Tibial nerve (tissue), 4 donors: ENCODE results near the gene HDAC11. TPM values are rescaled to one million over a fixed set of nuclear protein-coding genes. Genes with fewer than 3 reads are reported as not detected.

Source experiments
- DNase-seq, 2 donors: peaks; one replicate each; pipeline ENCODE4 v3.0.0-alpha.2; 2019; ENCODE audit warnings: low spot score in 2 of 2
- H3K27ac ChIP-seq, 4 donors: fragments of 200-600 bp; sonication (generic) in 3 of 4; one replicate each; pipeline ENCODE4 v1.5.1; 2017 to 2019; ENCODE audit warnings: mild to moderate bottlenecking in 1 of 4
- H3K27me3 ChIP-seq, 2 donors: fragments of 200-600 bp; sonication (generic) in 1 of 2; one replicate each; pipeline versions ENCODE4 v1.5.1 to v1.6.0; 2017 to 2019
- H3K36me3 ChIP-seq, 3 donors: fragments of 200-600 bp; sonication (generic); one replicate each; pipeline ENCODE4 v1.5.1; 2018 to 2019
- H3K4me1 ChIP-seq, 4 donors: fragments of 200-600 bp; sonication (generic) in 3 of 4; one replicate each; pipeline ENCODE4 v1.5.1; 2017 to 2019
- H3K4me3 ChIP-seq, 4 donors: fragments of 200-600 bp; sonication (generic) in 3 of 4; one replicate each; pipeline ENCODE4 v1.5.1; 2017 to 2019; ENCODE audit warnings: mild to moderate bottlenecking in 1 of 4, moderate library complexity in 1 of 4
- H3K9me3 ChIP-seq, 4 donors: fragments of 200-600 bp; sonication (generic) in 3 of 4; one replicate each; pipeline ENCODE4 v1.5.1; 2017 to 2019
- EP300 ChIP-seq, 2 donors: sonication (generic); formaldehyde crosslinking; IDR thresholded peaks; one replicate each; pipeline ENCODE4 v1.6.1; 2017; ENCODE audit warnings: antibody characterized with exemption in 2 of 2, mild to moderate bottlenecking in 1 of 2
- POLR2A ChIP-seq, 2 donors: fragments of 450-650 bp; IDR thresholded peaks; one replicate each; pipeline ENCODE4 v1.6.1; 2017; ENCODE audit warnings: antibody characterized with exemption in 2 of 2, mild to moderate bottlenecking in 2 of 2, moderate library complexity in 2 of 2
- WGBS, 2 donors: methylation state at CpG; one replicate each; pipeline ENCODE4 v1.1.5; 2018; 5-methylcytosine and 5-hydroxymethylcytosine counted together
- total RNA-seq, 4 donors: library from RNA; depleted of rRNA; stranded (reverse); fragments of >200 nt; gene quantifications; one replicate each; pipeline ENCODE4 v1.1.0, GENCODE V29; 2016
- TF ChIP-seq, protein P1 (sequence below), 5 experiments: fragments of 200-600 bp in 3 of 5; fragments of 450-650 bp in 2 of 5; sonication (generic) in 3 of 5; IDR thresholded peaks; one replicate each; pipeline ENCODE4 v1.5.1; 2016 to 2019; ENCODE audit warnings: antibody characterized with exemption in 5 of 5, mild to moderate bottlenecking in 3 of 5, moderate library complexity in 2 of 5

Gene HDAC11
- total RNA-seq, 4 donors from 2014 or later, result 20.9 to 25.1 (median 23.9) TPM

DNA sequence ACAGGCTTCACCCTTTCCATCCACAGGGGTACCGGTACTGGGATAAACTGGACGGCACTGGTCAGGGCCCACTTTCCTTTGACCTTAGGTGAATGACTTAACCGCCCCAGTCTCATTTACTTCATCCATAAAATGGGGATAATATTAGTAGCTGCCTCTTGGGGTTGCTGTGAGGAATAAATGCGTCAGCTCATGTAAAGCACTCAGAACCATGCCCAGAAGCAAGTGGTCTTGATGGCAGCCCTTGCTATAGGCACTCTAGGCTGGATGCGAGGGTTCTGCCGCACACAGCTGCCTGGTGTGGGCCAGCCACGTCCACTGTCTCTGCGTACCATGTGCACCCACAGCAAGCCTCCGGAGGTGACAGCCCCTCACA, 36.6 kb downstream of the HDAC11 start:
- WGBS, 2 donors, result 82 to 83% methylated on average over 8 to 9 of the region's 9 CpGs
- no peaks in the 10 kb centered on the region for H3K36me3 ChIP-seq
- H3K4me1 ChIP-seq, result peaks cover 0 to 71% (median 22%) of the 10 kb centered on the region in 4 donors
- DNase-seq, result no peak
- peak overlapping the region in 3 of 4 donors; percentile 35 to 86 (median 78) for H3K27ac ChIP-seq
- no peaks in the 10 kb centered on the region for H3K27me3 ChIP-seq
- H3K4me3 ChIP-seq, result no peak overlapping the region
- H3K9me3 ChIP-seq, result no peaks in the 10 kb centered on the region
- TF ChIP-seq POLR2A (IDR thresholded peaks at IDR 0.05) (no peak), EP300 (IDR thresholded peaks at IDR 0.05) (no peak)
- TF ChIP-seq, protein P1, sequence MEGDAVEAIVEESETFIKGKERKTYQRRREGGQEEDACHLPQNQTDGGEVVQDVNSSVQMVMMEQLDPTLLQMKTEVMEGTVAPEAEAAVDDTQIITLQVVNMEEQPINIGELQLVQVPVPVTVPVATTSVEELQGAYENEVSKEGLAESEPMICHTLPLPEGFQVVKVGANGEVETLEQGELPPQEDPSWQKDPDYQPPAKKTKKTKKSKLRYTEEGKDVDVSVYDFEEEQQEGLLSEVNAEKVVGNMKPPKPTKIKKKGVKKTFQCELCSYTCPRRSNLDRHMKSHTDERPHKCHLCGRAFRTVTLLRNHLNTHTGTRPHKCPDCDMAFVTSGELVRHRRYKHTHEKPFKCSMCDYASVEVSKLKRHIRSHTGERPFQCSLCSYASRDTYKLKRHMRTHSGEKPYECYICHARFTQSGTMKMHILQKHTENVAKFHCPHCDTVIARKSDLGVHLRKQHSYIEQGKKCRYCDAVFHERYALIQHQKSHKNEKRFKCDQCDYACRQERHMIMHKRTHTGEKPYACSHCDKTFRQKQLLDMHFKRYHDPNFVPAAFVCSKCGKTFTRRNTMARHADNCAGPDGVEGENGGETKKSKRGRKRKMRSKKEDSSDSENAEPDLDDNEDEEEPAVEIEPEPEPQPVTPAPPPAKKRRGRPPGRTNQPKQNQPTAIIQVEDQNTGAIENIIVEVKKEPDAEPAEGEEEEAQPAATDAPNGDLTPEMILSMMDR (IDR thresholded peaks at IDR 0.05), result no peak

DNA sequence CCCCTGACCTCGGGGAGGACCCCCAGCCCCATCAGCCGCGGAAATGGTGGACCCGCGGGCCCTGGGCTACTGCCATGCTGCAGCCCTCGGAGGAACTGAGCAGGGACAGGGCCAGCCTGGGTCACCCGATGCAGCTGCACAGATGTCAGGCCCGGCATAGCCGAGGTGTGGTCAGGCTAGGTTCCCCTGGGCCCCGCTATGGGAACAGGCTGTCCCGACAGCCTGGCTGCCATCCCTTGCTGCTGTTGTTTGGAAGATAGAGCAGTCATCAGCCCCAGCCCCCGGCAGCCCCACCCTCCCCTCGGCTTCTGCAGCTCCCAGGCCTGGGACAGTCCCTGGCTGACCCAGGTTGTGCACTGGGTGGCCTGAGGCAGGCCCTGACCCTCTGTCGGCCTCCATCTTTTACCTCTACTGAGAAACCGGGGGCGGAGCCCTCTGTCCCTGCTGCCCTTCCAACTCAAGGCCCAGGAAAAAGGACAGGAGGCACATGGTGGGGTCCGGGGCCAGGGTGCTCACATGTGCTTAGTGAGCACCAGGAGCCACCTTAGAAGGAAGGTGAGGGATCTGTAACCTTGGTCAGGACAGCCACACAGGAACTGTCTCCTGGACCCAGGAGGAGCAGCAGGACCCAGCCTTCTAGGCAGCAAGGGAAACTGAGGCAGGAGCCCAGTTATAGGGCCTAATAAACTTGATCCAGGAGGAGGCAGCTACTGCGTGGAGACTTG, 37.3 kb downstream of the HDAC11 start:
- Histone ChIP-seq H3K4me1 (peaks cover 0 to 71% (median 22%) of the 10 kb centered on the region in 4 donors), H3K9me3 (no peaks in the 10 kb centered on the region), H3K4me3 (no peak overlapping the region), H3K36me3 (no peaks in the 10 kb centered on the region), H3K27ac (peak overlapping the region in 3 of 4 donors; percentile 46 to 86 (median 78)), H3K27me3 (no peaks in the 10 kb centered on the region)
- TF ChIP-seq, protein P1 (IDR thresholded peaks at IDR 0.05), result no peak
- TF ChIP-seq EP300 (IDR thresholded peaks at IDR 0.05) (peak in 1 of 2 donors; percentile 78), POLR2A (IDR thresholded peaks at IDR 0.05) (no peak)
- DNase-seq, result peak; percentile 85 to 87
- WGBS, 2 donors, result 57 to 59% methylated on average over 16 to 18 of the region's 18 CpGs

DNA sequence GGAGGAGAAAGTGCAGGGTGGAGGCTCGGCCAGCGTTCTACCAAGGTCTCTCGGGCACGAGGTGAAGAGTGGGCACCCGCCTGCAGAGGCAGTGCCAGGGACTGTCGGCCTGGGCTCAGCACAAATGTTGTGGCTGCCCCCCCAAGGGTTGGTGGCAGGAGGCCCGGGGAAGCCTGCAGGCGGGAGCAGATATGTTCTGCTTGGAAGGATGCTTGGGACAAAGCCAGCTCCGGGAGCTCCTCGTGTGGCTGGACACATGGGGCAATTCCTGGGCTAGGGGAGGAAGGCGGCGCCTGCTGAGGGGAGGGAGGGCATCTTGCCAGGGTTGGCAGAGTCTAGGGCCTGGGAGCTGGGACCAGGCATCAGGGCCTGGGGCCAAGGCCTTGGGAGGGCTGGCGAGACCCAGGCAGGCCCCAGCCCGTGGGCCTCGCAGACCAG, 38.4 kb downstream of the HDAC11 start:
- 49 to 51% methylated on average over 4 to 12 of the region's 15 CpGs for WGBS, 2 donors

DNA sequence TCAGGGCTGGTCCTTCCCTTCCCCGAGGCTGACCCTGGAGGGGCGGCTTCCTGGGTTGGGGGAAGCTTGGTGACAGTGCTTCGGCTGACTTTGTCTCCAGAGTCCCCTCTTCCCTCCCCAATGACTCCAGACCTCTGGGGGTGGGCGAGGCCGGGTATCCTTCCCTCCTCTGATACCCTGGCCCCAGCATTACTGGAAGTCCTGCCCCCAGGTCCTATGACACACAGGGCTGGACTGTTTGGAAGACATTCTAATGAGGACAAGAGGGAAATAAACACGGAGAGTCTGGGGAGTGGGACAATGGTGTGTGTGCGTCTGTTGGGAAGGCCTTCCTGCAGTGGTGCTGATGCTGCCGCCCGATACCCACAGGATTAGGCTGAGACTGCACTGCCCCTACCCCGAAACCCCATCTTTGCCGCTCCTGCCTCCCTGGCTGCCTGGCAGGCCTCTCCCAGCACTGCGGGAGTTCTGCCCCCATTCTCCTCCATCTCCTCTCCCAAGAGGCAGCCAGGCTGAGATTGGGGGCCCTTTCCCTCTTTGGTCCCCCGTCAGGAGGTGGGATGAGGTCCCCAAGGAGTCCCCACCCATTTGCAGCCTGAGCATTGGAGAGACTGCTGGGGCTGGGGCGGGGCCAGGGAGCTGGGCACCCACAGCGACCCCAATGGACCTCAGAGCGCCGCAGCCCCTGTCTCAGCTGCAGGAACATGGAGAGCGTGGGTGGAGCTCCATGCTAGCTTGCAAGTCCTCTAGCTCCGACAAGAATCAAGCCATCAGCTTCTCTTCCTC, 39.1 kb downstream of the HDAC11 start:
- Histone ChIP-seq H3K9me3 (no peaks in the 10 kb centered on the region), H3K36me3 (no peaks in the 10 kb centered on the region), H3K27me3 (no peaks in the 10 kb centered on the region), H3K27ac (peak overlapping the region in 3 of 4 donors; percentile 46 to 86 (median 71)), H3K4me3 (no peak overlapping the region), H3K4me1 (peaks cover 0 to 53% (median 18%) of the 10 kb centered on the region in 4 donors)
- no peak for TF ChIP-seq POLR2A (IDR thresholded peaks at IDR 0.05)
- DNase-seq, result no peak
- 66 to 79% methylated on average over 12 to 15 of the region's 19 CpGs for WGBS, 2 donors

More for the DNA sequence above, 38.4 kb downstream of the HDAC11 start:
- Histone ChIP-seq H3K27me3 (no peaks in the 10 kb centered on the region), H3K36me3 (no peaks in the 10 kb centered on the region), H3K4me1 (peaks cover 0 to 60% (median 20%) of the 10 kb centered on the region in 4 donors), H3K4me3 (no peak overlapping the region), H3K9me3 (no peaks in the 10 kb centered on the region), H3K27ac (peak overlapping the region in 3 of 4 donors; percentile 46 to 86 (median 71))
- TF ChIP-seq, protein P1 (IDR thresholded peaks at IDR 0.05), result peak in 1 of 5 experiments; percentile 26
- TF ChIP-seq POLR2A (IDR thresholded peaks at IDR 0.05) (no peak), EP300 (IDR thresholded peaks at IDR 0.05) (peak in 1 of 2 donors; percentile 61)
- peak; percentile 78 to 79 for DNase-seq

DNA sequence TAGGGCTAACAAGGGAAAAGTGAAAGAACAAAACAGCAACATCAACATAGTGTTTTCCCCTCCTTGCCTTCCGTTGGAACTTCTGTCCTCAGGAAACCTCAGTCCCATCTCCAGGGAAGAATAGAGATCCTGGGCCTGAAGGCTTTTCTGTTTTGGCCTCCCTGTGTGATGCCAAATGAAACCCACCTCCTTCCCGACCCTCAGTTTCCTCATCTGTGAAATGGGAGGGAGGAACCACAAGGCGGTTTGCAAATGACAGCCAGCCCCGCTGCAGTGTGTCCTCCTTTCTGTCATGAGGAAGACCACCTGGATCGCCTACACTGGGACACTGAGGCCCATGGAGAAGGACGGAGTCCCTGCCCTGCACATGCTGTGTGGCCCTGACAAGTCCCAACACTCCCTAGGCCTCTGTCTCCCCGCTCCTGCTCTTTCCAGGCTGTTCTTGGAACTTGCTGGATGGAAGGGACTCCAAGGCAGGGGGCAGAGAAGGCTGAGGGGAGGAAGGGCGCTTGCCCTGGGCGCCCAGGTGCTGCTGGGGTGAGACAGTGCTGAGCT, 40.3 kb downstream of the HDAC11 start:
- Histone ChIP-seq H3K27me3 (no peaks in the 10 kb centered on the region), H3K9me3 (no peaks in the 10 kb centered on the region), H3K27ac (peak overlapping the region in 1 of 4 donors; percentile 86), H3K4me3 (no peak overlapping the region), H3K36me3 (no peaks in the 10 kb centered on the region), H3K4me1 (peaks cover 0 to 56% (median 21%) of the 10 kb centered on the region in 4 donors)
- TF ChIP-seq EP300 (IDR thresholded peaks at IDR 0.05), result no peak
- no peak for TF ChIP-seq POLR2A (IDR thresholded peaks at IDR 0.05)
- TF ChIP-seq, protein P1 (IDR thresholded peaks at IDR 0.05), result no peak
- WGBS, 2 donors, result 92 to 95% methylated on average over 9 of the region's 9 CpGs
- DNase-seq, result no peak
